ENCODE results near the gene MYCBP.

- TF ChIP-seq POLR2A (IDR thresholded peaks at IDR 0.05) = no peak
- no peak for TF ChIP-seq CTCF (IDR thresholded peaks at IDR 0.05)
Observed at GRCh38 chr1:38896169-38896568, 23.0 kb upstream of the MYCBP start.

Measured in uterus (tissue), 2 donors.